ENCODE results near the gene PCDHGA1. TPM values are rescaled to one million over a fixed set of nuclear protein-coding genes. Genes with fewer than 3 reads are reported as not detected.

PCDHGA1 gene
- total RNA-seq, 1 experiment from 2014 or later = 2.2 TPM

GRCh38 chr5:141477815-141478214 lies 147.5 kb downstream of the PCDHGA1 start:
- CTCF ChIA-PET = no interaction called here
- DNase-seq (ENCODE audit: low spot score) = no peak
- H3K27me3 ChIP-seq (replicated peaks; ENCODE audit: insufficient read depth, low read depth, low read length, poor library complexity) = no peaks in the 10 kb centered on the region
- H3K4me3 ChIP-seq (ENCODE audit: low read depth, low read length, poor library complexity, severe bottlenecking) = peak overlapping the region; percentile 80
- no peaks in the 10 kb centered on the region for H3K36me3 ChIP-seq (ENCODE audit: insufficient read depth, low read length, poor library complexity, severe bottlenecking)
- H3K27ac ChIP-seq (ENCODE audit: low read depth, low read length, poor library complexity, severe bottlenecking) = no peak overlapping the region
- TF ChIP-seq CTCF (conservative IDR thresholded peaks at IDR 0.05; ENCODE audit: low read depth, low read length) (no peak), EZH2 (IDR thresholded peaks at IDR 0.05; ENCODE audit: borderline replicate concordance, low read depth, low read length, poor library complexity, severe bottlenecking) (no peak)
- intact Hi-C loops (cut with micrococcal nuclease; ENCODE audit: unreplicated experiment) = loop anchor here (2.0 to 5.0 kb wide), 3 partner anchors 17 to 79 kb away; no protein-coding TSS in a partner anchor
- no TSS peak for BruUV-seq (replicated peaks)
- peaks cover 35% of the 10 kb centered on the region for H3K4me1 ChIP-seq (ENCODE audit: insufficient read depth, low read length, poor library complexity, severe bottlenecking)
- POLR2A ChIA-PET (ENCODE audit: low non-redundant PET) = no interaction called here
- no peaks in the 10 kb centered on the region for H3K9me3 ChIP-seq (ENCODE audit: low read depth, low read length, poor library complexity, severe bottlenecking)

GRCh38 chr5:141478321-141478945 lies 148.1 kb downstream of the PCDHGA1 start:
- TF ChIP-seq EZH2 (IDR thresholded peaks at IDR 0.05; ENCODE audit: borderline replicate concordance, low read depth, low read length, poor library complexity, severe bottlenecking) (no peak), CTCF (conservative IDR thresholded peaks at IDR 0.05; ENCODE audit: low read depth, low read length) (peak; percentile 35; the same call in 1 of the 2 replicates)
- ChIA-PET CTCF (no interaction called here), POLR2A (ENCODE audit: low non-redundant PET) (no interaction called here)
- Histone ChIP-seq H3K36me3 (ENCODE audit: insufficient read depth, low read length, poor library complexity, severe bottlenecking) (no peaks in the 10 kb centered on the region), H3K4me1 (ENCODE audit: insufficient read depth, low read length, poor library complexity, severe bottlenecking) (peaks cover 40% of the 10 kb centered on the region), H3K27ac (ENCODE audit: low read depth, low read length, poor library complexity, severe bottlenecking) (no peak overlapping the region), H3K9me3 (ENCODE audit: low read depth, low read length, poor library complexity, severe bottlenecking) (no peaks in the 10 kb centered on the region), H3K27me3 (replicated peaks; ENCODE audit: insufficient read depth, low read depth, low read length, poor library complexity) (no peaks in the 10 kb centered on the region), H3K4me3 (ENCODE audit: low read depth, low read length, poor library complexity, severe bottlenecking) (peak overlapping the region; percentile 80)
- no TSS peak for BruUV-seq (replicated peaks)
- intact Hi-C loops (cut with micrococcal nuclease; ENCODE audit: unreplicated experiment) = loop anchor here (5.0 kb wide), 1 partner anchor 34 kb away; no protein-coding TSS in a partner anchor
- no peak for DNase-seq (ENCODE audit: low spot score)

- Histone ChIP-seq H3K4me1 (ENCODE audit: insufficient read depth, low read length, poor library complexity, severe bottlenecking) (peaks cover 49% of the 10 kb centered on the region), H3K36me3 (ENCODE audit: insufficient read depth, low read length, poor library complexity, severe bottlenecking) (no peaks in the 10 kb centered on the region), H3K4me3 (ENCODE audit: low read depth, low read length, poor library complexity, severe bottlenecking) (no peak overlapping the region), H3K27ac (ENCODE audit: low read depth, low read length, poor library complexity, severe bottlenecking) (no peak overlapping the region), H3K27me3 (replicated peaks; ENCODE audit: insufficient read depth, low read depth, low read length, poor library complexity) (no peaks in the 10 kb centered on the region), H3K9me3 (ENCODE audit: low read depth, low read length, poor library complexity, severe bottlenecking) (no peaks in the 10 kb centered on the region)
- intact Hi-C loops (cut with micrococcal nuclease; ENCODE audit: unreplicated experiment) = loop anchor here (5.0 kb wide), 1 partner anchor 33 kb away; no protein-coding TSS in a partner anchor
- TF ChIP-seq EZH2 (IDR thresholded peaks at IDR 0.05; ENCODE audit: borderline replicate concordance, low read depth, low read length, poor library complexity, severe bottlenecking) (no peak), CTCF (conservative IDR thresholded peaks at IDR 0.05; ENCODE audit: low read depth, low read length) (no peak)
- BruUV-seq (replicated peaks) = no TSS peak
- no peak for DNase-seq (ENCODE audit: low spot score)
- POLR2A ChIA-PET (ENCODE audit: low non-redundant PET) = no interaction called here
- CTCF ChIA-PET = no interaction called here
These were observed 149.5 kb downstream of the PCDHGA1 start for GRCh38 chr5:141479776-141480175.

Measured in A673 (cell line).